ENCODE results near the gene RCBTB2. TPM values are rescaled to one million over a fixed set of nuclear protein-coding genes. Genes with fewer than 3 reads are reported as not detected.
A peak's percentile ranks its signal among the peaks of the same experiment; 100 is the strongest.

The RCBTB2 gene
- total and polyA plus RNA-seq, 2 donors (not counting 3 experiments of a cell fraction or from before 2014, with no cell fraction given) = 10.7 to 12.6 TPM

- peak overlapping the region; percentile 44 for H3K4me2 ChIP-seq (ENCODE audit: insufficient read depth, low read length)
- H2AFZ ChIP-seq (ENCODE audit: low read depth, low read length) = peak overlapping the region; percentile 84
- H3K9me1 ChIP-seq (replicated peaks; ENCODE audit: control insufficient read depth, extremely low read depth, insufficient read depth, low read length) = no peaks in the 10 kb centered on the region
- peaks cover 7% of the 10 kb centered on the region for H3K4me1 ChIP-seq (ENCODE audit: control insufficient read depth, extremely low read depth, insufficient read depth, low read length)
- intact Hi-C loops (cut with micrococcal nuclease) = loop anchor here (2.0 kb wide), 1 partner anchor 17 kb away; no protein-coding TSS in a partner anchor
- H4K20me1 ChIP-seq (replicated peaks; ENCODE audit: control insufficient read depth, extremely low read depth, insufficient read depth, low read length) = no peaks in the 10 kb centered on the region
- H3K9ac ChIP-seq (replicated peaks; ENCODE audit: extremely low read depth, insufficient read depth, low read length) = no peak overlapping the region
- no peak for TF ChIP-seq JUN (IDR thresholded peaks at IDR 0.05; ENCODE audit: borderline replicate concordance, insufficient read depth, insufficient read length, low read depth)
- no peak for TF ChIP-seq MAX (IDR thresholded peaks at IDR 0.05; ENCODE audit: insufficient read depth, insufficient read length)
- TF ChIP-seq GATA2 (IDR thresholded peaks at IDR 0.05; ENCODE audit: insufficient read depth, insufficient read length, low read depth, low read length) = no peak
- TF ChIP-seq FOS (IDR thresholded peaks at IDR 0.05; ENCODE audit: borderline replicate concordance, insufficient read depth, low read length) = no peak
- DNase-seq (ENCODE audit: low read depth, low spot score) = peak; percentile 44
- POLR2A ChIA-PET = no interaction called here
- H3K27me3 ChIP-seq (ENCODE audit: control insufficient read depth in 2 of 2, insufficient read depth in 2 of 2, low read length in 2 of 2) = no peaks in the 10 kb centered on the region
- dilution Hi-C loops (cut with MboI; ENCODE audit: extremely low pct_ligation_motif_present, low sequenced_read_pairs) = no loop called here
- no peak overlapping the region for H3K27ac ChIP-seq (ENCODE audit: insufficient read depth, low read depth, low read length)
- no peaks in the 10 kb centered on the region for H3K79me2 ChIP-seq (ENCODE audit: control insufficient read depth, insufficient read depth, low read length)
- FAIRE-seq = no peak
- BruUV-seq (replicated peaks) = no TSS peak
- CTCF ChIA-PET = interaction anchor here (0.9 kb wide), 1 partner anchor 68 kb away, joined by 4 read pairs; no protein-coding TSS in a partner anchor
- H3K9me3 ChIP-seq (replicated peaks; ENCODE audit: control insufficient read depth, insufficient read depth, low read length) = no peaks in the 10 kb centered on the region
- no peaks in the 10 kb centered on the region for H3K36me3 ChIP-seq (ENCODE audit: control insufficient read depth in 2 of 2, extremely low read depth in 1 of 2, insufficient read depth in 2 of 2, low read length in 2 of 2)
- no peak overlapping the region for H3K4me3 ChIP-seq (replicated peaks in 1 of 3; ENCODE audit: insufficient read depth in 1 of 3, low read depth in 1 of 3, low read length in 3 of 3)
Observed at GRCh38 chr13:48511621-48512230, 21.2 kb downstream of the RCBTB2 start.

- CTCF ChIA-PET = no interaction called here
- no peak for FAIRE-seq
- POLR2A ChIA-PET = no interaction called here
Observed at GRCh38 chr13:48510698-48511097, 22.2 kb downstream of the RCBTB2 start.

More at GRCh38 chr13:48510698-48511097, 22.2 kb downstream of the RCBTB2 start:
- Histone ChIP-seq H3K4me2 (ENCODE audit: insufficient read depth, low read length) (no peak overlapping the region), H3K79me2 (ENCODE audit: control insufficient read depth, insufficient read depth, low read length) (no peaks in the 10 kb centered on the region), H3K27me3 (ENCODE audit: control insufficient read depth in 2 of 2, insufficient read depth in 2 of 2, low read length in 2 of 2) (no peaks in the 10 kb centered on the region), H3K9me1 (replicated peaks; ENCODE audit: control insufficient read depth, extremely low read depth, insufficient read depth, low read length) (no peaks in the 10 kb centered on the region), H3K36me3 (ENCODE audit: control insufficient read depth in 2 of 2, extremely low read depth in 1 of 2, insufficient read depth in 2 of 2, low read length in 2 of 2) (no peaks in the 10 kb centered on the region), H3K4me1 (ENCODE audit: control insufficient read depth, extremely low read depth, insufficient read depth, low read length) (peaks cover 7% of the 10 kb centered on the region), H3K4me3 (replicated peaks in 1 of 3; ENCODE audit: insufficient read depth in 1 of 3, low read depth in 1 of 3, low read length in 3 of 3) (no peak overlapping the region), H3K27ac (ENCODE audit: insufficient read depth, low read depth, low read length) (no peak overlapping the region), H3K9me3 (replicated peaks; ENCODE audit: control insufficient read depth, insufficient read depth, low read length) (no peaks in the 10 kb centered on the region), H2AFZ (ENCODE audit: low read depth, low read length) (no peak overlapping the region), H3K9ac (replicated peaks; ENCODE audit: extremely low read depth, insufficient read depth, low read length) (no peak overlapping the region), H4K20me1 (replicated peaks; ENCODE audit: control insufficient read depth, extremely low read depth, insufficient read depth, low read length) (no peaks in the 10 kb centered on the region)
- dilution Hi-C loops (cut with MboI; ENCODE audit: extremely low pct_ligation_motif_present, low sequenced_read_pairs) = no loop called here
- no peak for TF ChIP-seq FOS (IDR thresholded peaks at IDR 0.05; ENCODE audit: borderline replicate concordance, insufficient read depth, low read length)
- no peak for TF ChIP-seq GATA2 (IDR thresholded peaks at IDR 0.05; ENCODE audit: insufficient read depth, insufficient read length, low read depth, low read length)
- no peak for TF ChIP-seq POLR2AphosphoS5 (IDR thresholded peaks at IDR 0.05; ENCODE audit: insufficient read depth, low read depth, low read length)
- TF ChIP-seq EZH2 (IDR thresholded peaks at IDR 0.05; ENCODE audit: borderline replicate concordance, low read depth, low read length, severe bottlenecking) = no peak
- intact Hi-C loops (cut with micrococcal nuclease) = loop anchor here (2.0 kb wide), 1 partner anchor 16 kb away; no protein-coding TSS in a partner anchor
- no TSS peak for BruUV-seq (replicated peaks)
- no peak for DNase-seq (ENCODE audit: low read depth, low spot score)

Data from endothelial cell of umbilical vein (primary cell).